ENCODE results near the gene HDAC11. TPM values are rescaled to one million over a fixed set of nuclear protein-coding genes. Genes with fewer than 3 reads are reported as not detected.

Gene HDAC11
- polyA plus RNA-seq, 3 donors: 2.9 to 3.9 (median 3.5) TPM

DNA sequence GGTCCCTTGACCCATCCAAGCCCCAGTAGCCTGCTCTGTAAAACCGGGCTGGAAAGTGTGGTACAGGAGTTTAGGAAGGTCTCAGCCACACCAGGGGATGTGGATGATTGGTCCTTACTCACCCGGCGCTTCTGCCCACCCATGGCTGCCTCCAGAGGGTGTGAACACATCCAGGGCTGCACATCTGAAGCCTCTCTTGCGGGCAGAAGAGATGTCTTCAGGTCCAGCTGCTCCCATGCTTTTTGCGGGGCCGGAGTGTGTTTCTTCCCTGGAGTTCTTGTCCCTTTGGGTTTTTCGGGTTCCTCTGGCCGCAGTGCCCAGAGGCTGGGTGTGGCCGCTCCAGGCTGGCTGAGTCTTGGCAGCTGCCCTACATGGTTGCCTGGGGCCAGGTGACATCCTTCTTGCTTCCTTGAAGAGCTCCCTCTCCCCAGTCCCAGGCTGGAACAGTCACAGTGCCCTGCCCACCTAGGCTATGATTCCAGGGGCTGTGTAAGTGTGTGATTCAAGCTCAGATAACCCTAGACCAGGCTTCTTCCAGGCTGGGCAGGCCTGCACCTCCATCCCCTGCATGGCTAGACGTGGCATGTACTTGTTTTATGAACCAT lies 33.9 kb downstream of the HDAC11 start:
- Mint-ChIP-seq H3K27ac (no peak overlapping the region), H3K36me3 (no peaks in the 10 kb centered on the region), H3K27me3 (ENCODE audit: low read depth in 3 of 3) (peaks cover 0 to 8% (median 0%) of the 10 kb centered on the region in 3 donors), H3K4me3 (no peak overlapping the region), H3K4me1 (no peaks in the 10 kb centered on the region), H3K9me3 (peaks cover 0 to 2% (median 0%) of the 10 kb centered on the region in 7 donors)
- H4K20me1 ChIP-seq (ENCODE audit: insufficient read depth, low read length): no peaks in the 10 kb centered on the region
- no peak overlapping the region for H3K27ac ChIP-seq (ENCODE audit: low read depth in 1 of 2, low read length in 2 of 2)
- WGBS (ENCODE audit: insufficient coverage): 85% methylated on average over 9 of the region's 10 CpGs
- H3K27me3 ChIP-seq (ENCODE audit: control insufficient read depth in 2 of 2, insufficient read depth in 2 of 2, low read length in 2 of 2): no peaks in the 10 kb centered on the region
- DNase-seq: no peak
- no peaks in the 10 kb centered on the region for H3K36me3 ChIP-seq (replicated peaks in 1 of 2; ENCODE audit: control insufficient read depth in 1 of 2, insufficient read depth in 2 of 2, low read length in 2 of 2)
- no peaks in the 10 kb centered on the region for H3K9me3 ChIP-seq (replicated peaks in 1 of 2; ENCODE audit: control insufficient read depth in 1 of 2, insufficient read depth in 1 of 2, low read length in 2 of 2)
- no peak overlapping the region for H3K4me3 ChIP-seq (replicated peaks in 1 of 3; ENCODE audit: low read depth in 2 of 3, low read length in 3 of 3)
- intact Hi-C loops (cut with micrococcal nuclease): no loop called here
- no peaks in the 10 kb centered on the region for H3K79me2 ChIP-seq (ENCODE audit: insufficient read depth, low read length)
- no peaks in the 10 kb centered on the region for H3K4me1 ChIP-seq (ENCODE audit: control insufficient read depth in 1 of 2, insufficient read depth in 2 of 2, low read length in 2 of 2)
- no peak overlapping the region for H3K9ac ChIP-seq (ENCODE audit: insufficient read depth, low read length, poor library complexity, severe bottlenecking)
- TF ChIP-seq, protein P1, sequence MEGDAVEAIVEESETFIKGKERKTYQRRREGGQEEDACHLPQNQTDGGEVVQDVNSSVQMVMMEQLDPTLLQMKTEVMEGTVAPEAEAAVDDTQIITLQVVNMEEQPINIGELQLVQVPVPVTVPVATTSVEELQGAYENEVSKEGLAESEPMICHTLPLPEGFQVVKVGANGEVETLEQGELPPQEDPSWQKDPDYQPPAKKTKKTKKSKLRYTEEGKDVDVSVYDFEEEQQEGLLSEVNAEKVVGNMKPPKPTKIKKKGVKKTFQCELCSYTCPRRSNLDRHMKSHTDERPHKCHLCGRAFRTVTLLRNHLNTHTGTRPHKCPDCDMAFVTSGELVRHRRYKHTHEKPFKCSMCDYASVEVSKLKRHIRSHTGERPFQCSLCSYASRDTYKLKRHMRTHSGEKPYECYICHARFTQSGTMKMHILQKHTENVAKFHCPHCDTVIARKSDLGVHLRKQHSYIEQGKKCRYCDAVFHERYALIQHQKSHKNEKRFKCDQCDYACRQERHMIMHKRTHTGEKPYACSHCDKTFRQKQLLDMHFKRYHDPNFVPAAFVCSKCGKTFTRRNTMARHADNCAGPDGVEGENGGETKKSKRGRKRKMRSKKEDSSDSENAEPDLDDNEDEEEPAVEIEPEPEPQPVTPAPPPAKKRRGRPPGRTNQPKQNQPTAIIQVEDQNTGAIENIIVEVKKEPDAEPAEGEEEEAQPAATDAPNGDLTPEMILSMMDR (IDR thresholded peaks at IDR 0.05): no peak
- H2AFZ ChIP-seq (ENCODE audit: insufficient read depth, low read depth, low read length, poor library complexity, severe bottlenecking): no peak overlapping the region
- H3K4me2 ChIP-seq (replicated peaks; ENCODE audit: extremely low read depth, low read length, poor library complexity, severe bottlenecking): no peak overlapping the region

DNA sequence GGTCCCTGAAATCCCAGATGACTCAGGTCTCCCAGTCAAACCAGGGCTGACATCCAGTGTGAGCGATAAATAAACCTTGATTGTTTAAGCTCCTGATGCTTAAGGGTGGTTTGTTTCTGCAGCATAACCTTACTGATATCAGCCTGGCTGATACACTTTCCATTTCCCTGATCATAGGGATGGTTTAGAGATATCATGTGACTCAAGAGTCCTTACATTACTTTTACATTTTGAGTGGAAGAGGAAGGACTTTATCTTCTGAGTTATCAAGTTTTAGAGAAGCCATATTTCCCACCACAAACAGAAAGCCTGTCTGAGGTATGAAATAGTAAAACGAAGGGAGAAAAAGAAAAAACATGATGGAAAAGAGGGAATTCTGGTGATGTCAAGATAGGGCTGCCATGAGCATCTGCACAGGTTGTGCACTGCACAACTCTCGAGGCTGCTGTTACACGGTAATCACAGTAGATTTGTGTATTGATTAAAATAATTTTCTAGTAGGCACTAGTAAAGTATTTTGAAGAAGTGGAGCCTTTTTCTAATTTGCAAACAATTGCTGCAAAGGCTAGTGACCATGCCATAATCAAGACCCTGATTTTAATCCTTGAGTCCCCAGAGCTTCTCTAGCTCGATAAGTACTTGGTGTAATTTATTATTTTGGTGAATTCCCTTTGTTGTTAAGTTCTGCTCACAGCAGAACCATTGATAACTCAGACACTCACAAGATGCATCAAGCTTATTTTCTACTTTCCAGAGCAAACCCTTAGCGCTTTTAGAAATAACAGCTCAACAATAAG lies 34.7 kb downstream of the HDAC11 start:
- Mint-ChIP-seq H3K9me3 (peaks cover 0 to 2% (median 0%) of the 10 kb centered on the region in 7 donors), H3K27ac (no peak overlapping the region), H3K36me3 (no peaks in the 10 kb centered on the region), H3K4me3 (no peak overlapping the region), H3K4me1 (no peaks in the 10 kb centered on the region), H3K27me3 (ENCODE audit: low read depth in 3 of 3) (peaks cover 0 to 8% (median 2%) of the 10 kb centered on the region in 3 donors)
- no peaks in the 10 kb centered on the region for H3K36me3 ChIP-seq (replicated peaks in 1 of 2; ENCODE audit: control insufficient read depth in 1 of 2, insufficient read depth in 2 of 2, low read length in 2 of 2)
- no peak for DNase-seq
- H3K4me3 ChIP-seq (replicated peaks in 1 of 3; ENCODE audit: low read depth in 2 of 3, low read length in 3 of 3): no peak overlapping the region
- WGBS (ENCODE audit: insufficient coverage): 0% methylated on average over 1 of the region's 6 CpGs
- H3K4me1 ChIP-seq (ENCODE audit: control insufficient read depth in 1 of 2, insufficient read depth in 2 of 2, low read length in 2 of 2): no peaks in the 10 kb centered on the region
- H3K9ac ChIP-seq (ENCODE audit: insufficient read depth, low read length, poor library complexity, severe bottlenecking): no peak overlapping the region
- H4K20me1 ChIP-seq (ENCODE audit: insufficient read depth, low read length): no peaks in the 10 kb centered on the region
- H3K27me3 ChIP-seq (ENCODE audit: control insufficient read depth in 2 of 2, insufficient read depth in 2 of 2, low read length in 2 of 2): no peaks in the 10 kb centered on the region
- H3K9me3 ChIP-seq (replicated peaks in 1 of 2; ENCODE audit: control insufficient read depth in 1 of 2, insufficient read depth in 1 of 2, low read length in 2 of 2): no peaks in the 10 kb centered on the region
- H3K27ac ChIP-seq (ENCODE audit: low read depth in 1 of 2, low read length in 2 of 2): no peak overlapping the region
- no peaks in the 10 kb centered on the region for H3K79me2 ChIP-seq (ENCODE audit: insufficient read depth, low read length)
- H3K4me2 ChIP-seq (replicated peaks; ENCODE audit: extremely low read depth, low read length, poor library complexity, severe bottlenecking): no peak overlapping the region
- TF ChIP-seq, protein P1 (IDR thresholded peaks at IDR 0.05): no peak
- no peak overlapping the region for H2AFZ ChIP-seq (ENCODE audit: insufficient read depth, low read depth, low read length, poor library complexity, severe bottlenecking)
- intact Hi-C loops (cut with micrococcal nuclease): no loop called here

Data from CD14-positive monocyte (primary cell).